ENCODE data around the gene SFMBT1. TPM values are rescaled to one million over a fixed set of nuclear protein-coding genes. Genes with fewer than 3 reads are reported as not detected.

SFMBT1 gene
- 10 to 100 TPM; 20.0 to 25.5 TPM for total RNA-seq

DNA sequence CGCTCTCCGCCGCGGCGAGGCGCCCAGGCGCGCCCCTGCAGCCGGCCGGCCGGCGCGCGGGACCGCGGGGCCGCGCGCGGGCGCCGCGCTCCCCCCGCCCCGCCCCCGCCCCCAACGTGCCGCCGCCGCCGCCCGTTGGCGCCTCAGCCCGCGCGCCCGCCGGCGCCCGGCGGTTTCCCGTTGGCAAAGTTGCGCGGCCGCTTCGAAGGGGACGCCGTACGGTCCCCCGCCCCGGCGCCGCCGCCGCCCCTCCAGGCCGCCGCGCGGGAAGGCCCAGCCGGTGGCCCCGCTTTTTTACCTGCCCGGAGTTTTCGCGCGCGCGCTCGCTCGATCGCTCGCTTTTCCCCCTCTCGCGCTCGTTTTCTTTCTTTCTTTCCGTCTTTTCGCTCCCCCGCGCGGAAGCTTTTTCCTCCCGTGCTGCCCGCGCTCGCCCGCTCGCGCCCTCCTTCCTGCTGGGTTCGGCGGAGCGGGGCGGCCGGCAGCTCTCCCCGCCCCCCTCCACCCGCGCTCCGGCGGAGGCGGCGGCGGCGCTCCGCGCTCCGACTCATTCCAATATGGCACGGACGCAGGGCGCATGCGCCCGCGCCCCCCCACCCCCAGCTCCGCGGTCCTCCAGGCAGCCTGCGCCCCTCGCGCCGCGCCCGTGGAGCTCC lies at the start of gene SFMBT1:
Gene SFMBT1, minus strand, starts transcription at position 556 of the 653 bp plus-strand sequence. CDS start 76,945 bp downstream, outside the sequence.
- no peaks in the 10 kb centered on the region for H3K9me3 Mint-ChIP-seq
- H3K4me1 Mint-ChIP-seq (ENCODE audit: low read depth in 2 of 2): peaks cover 18 to 33% of the 10 kb centered on the region in 2 donors
- H3K36me3 Mint-ChIP-seq: no peaks in the 10 kb centered on the region
- peak within 1 kb of the TSS; percentile 88 to 91 for H3K27ac Mint-ChIP-seq
- no peaks in the 10 kb centered on the region for H3K27me3 Mint-ChIP-seq
- peak within 1 kb of the TSS; percentile 94 for H3K4me3 Mint-ChIP-seq
- DNase-seq (ENCODE audit: low spot score) (peak; percentile 72), ATAC-seq (peak; percentile 77 to 83)

DNA sequence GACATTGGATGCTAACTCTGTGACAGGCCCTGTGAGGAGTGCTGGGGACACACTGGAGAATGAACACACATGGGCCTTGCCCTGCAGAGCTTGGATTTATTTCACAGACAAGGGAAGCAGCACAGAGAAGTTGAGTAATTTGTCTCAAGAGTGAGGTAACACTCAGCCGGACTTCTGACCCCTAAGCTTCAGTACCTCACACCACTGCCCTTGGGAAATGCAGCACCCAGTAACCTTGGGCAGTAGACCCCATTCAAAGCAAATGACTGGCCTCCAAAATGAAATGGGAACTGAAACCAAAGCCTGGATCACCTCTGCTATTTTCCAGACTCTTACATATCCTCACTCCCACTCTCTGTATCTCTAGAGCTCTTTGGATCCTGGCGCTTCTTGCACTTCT lies 47.1 kb upstream of the SFMBT1 start:
- Mint-ChIP-seq H3K36me3 (no peaks in the 10 kb centered on the region), H3K4me1 (ENCODE audit: low read depth in 2 of 2) (no peaks in the 10 kb centered on the region), H3K27ac (no peak overlapping the region), H3K9me3 (no peaks in the 10 kb centered on the region), H3K27me3 (no peaks in the 10 kb centered on the region), H3K4me3 (no peak overlapping the region)
- ATAC-seq: no peak
- no peak for DNase-seq (ENCODE audit: low spot score)

DNA sequence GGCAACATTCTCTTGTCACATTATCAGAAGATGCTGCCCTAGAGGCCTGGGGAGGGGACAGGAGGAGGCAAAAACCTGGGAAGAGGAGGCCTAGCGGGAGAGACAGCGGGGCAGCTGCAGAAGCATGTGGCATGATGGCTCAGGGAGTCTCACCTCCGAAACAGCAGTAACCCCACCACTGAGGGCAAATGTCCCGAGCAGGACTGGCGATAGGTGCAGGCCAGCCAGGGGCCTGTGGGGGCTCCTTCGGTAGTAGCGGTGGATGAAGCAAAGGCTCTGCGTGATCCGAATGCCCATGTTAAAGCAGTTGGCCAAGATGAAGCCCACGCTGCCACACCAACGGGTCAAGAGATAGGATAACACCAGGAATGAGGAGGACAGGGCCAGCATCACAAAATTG lies 46.3 kb upstream of the SFMBT1 start:
- Mint-ChIP-seq H3K36me3 (no peaks in the 10 kb centered on the region), H3K9me3 (no peaks in the 10 kb centered on the region), H3K27ac (no peak overlapping the region), H3K27me3 (no peaks in the 10 kb centered on the region), H3K4me1 (ENCODE audit: low read depth in 2 of 2) (no peaks in the 10 kb centered on the region), H3K4me3 (no peak overlapping the region)
- no peak for ATAC-seq
- no peak for DNase-seq (ENCODE audit: low spot score)

DNA sequence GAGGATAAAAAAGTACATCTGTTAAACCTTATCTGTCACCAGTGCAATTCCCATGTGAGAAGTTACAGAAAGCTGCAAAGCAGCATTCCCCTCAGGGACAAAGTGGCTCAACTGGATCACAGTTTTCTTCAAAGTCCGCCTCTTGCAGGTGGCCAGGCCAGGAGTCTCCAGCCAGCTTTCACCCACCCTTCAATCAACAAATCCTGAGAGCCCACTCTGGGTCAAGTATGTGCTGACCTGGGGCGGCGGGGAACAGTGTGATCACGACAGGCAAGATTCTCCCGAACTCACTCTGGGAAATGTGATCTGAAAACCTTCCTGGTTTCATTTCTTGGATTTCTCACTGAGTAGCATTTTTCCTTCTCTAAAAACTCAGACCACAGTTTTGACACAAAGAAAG lies 45.1 kb upstream of the SFMBT1 start:
- H3K4me3 Mint-ChIP-seq: no peak overlapping the region
- DNase-seq (ENCODE audit: low spot score) (no peak), ATAC-seq (no peak)
- H3K27me3 Mint-ChIP-seq: no peaks in the 10 kb centered on the region
- H3K27ac Mint-ChIP-seq: no peak overlapping the region
- H3K4me1 Mint-ChIP-seq (ENCODE audit: low read depth in 2 of 2): no peaks in the 10 kb centered on the region
- no peaks in the 10 kb centered on the region for H3K36me3 Mint-ChIP-seq
- H3K9me3 Mint-ChIP-seq: no peaks in the 10 kb centered on the region

GRCh38 chr3:53089511-53089910 lies 43.6 kb upstream of the SFMBT1 start:
- no peaks in the 10 kb centered on the region for H3K4me1 Mint-ChIP-seq (ENCODE audit: low read depth in 2 of 2)
- DNase-seq (ENCODE audit: low spot score) (no peak), ATAC-seq (no peak)
- no peaks in the 10 kb centered on the region for H3K36me3 Mint-ChIP-seq
- H3K4me3 Mint-ChIP-seq: no peak overlapping the region
- no peaks in the 10 kb centered on the region for H3K9me3 Mint-ChIP-seq
- H3K27ac Mint-ChIP-seq: no peak overlapping the region
- no peaks in the 10 kb centered on the region for H3K27me3 Mint-ChIP-seq

- ATAC-seq: no peak
- Mint-ChIP-seq H3K4me1 (ENCODE audit: low read depth in 2 of 2) (no peaks in the 10 kb centered on the region), H3K9me3 (no peaks in the 10 kb centered on the region), H3K27ac (no peak overlapping the region), H3K36me3 (no peaks in the 10 kb centered on the region), H3K4me3 (no peak overlapping the region), H3K27me3 (no peaks in the 10 kb centered on the region)
- no peak for DNase-seq (ENCODE audit: low spot score)
Measured at GRCh38 chr3:53085476-53085875, 39.6 kb upstream of the SFMBT1 start.

DNA sequence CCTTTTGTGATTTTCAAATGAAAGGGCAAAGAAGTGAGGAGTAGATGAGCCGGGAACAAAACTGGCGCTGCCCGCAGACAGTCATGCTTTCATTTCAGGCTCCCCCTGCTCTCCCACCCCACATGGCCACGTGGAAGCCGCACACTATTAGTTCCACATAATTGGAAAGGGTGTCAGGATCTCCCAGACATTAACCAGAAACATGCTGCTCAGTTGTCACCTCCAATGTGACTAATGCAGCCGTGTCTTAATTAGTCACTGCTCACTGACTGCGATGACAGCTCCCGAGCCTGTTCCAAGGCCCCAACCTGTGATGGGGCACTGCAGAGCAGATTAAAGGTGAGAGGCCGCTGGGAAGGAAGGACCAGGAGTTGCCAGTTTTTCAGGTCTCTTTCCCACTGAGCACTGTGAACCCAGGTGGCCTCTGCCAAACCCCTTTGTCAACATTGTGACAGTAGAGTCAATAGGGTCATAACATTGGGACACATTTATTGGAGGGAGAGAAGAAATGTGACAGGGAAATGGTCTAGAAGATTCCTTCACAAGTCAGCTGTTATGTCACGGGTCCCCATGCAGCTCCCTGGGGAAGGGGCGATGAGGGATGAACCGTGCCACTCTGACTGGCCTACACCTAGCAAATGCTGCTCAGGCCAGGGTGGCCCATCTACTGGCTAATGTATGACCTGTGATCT lies 38.6 kb upstream of the SFMBT1 start:
- H3K27ac Mint-ChIP-seq: no peak overlapping the region
- no peak overlapping the region for H3K4me3 Mint-ChIP-seq
- no peaks in the 10 kb centered on the region for H3K36me3 Mint-ChIP-seq
- no peaks in the 10 kb centered on the region for H3K4me1 Mint-ChIP-seq (ENCODE audit: low read depth in 2 of 2)
- ATAC-seq (peak in 1 of 2 donors; percentile 41), DNase-seq (ENCODE audit: low spot score) (no peak)
- no peaks in the 10 kb centered on the region for H3K9me3 Mint-ChIP-seq
- no peaks in the 10 kb centered on the region for H3K27me3 Mint-ChIP-seq

DNA sequence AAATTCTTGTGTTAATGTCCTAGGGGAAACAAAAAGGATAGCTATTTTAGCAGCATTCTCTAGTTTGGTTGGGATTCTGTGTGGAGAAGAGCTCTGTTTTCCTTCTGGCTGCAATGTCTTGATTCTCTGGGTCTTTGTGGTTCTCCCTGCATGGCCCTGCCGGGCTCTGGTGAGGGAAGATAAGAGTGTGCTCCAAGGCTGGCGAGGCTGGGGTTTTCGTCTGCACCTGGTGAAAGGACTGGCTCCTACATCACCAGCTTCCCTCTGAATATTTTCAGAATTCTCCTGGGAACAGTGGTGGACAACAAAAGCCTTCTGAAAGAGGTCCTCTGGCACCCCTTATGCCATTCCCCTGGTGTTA lies 38.1 kb upstream of the SFMBT1 start:
- H3K27me3 Mint-ChIP-seq: no peaks in the 10 kb centered on the region
- no peak for DNase-seq (ENCODE audit: low spot score)
- H3K36me3 Mint-ChIP-seq: no peaks in the 10 kb centered on the region
- H3K4me1 Mint-ChIP-seq (ENCODE audit: low read depth in 2 of 2): no peaks in the 10 kb centered on the region
- no peaks in the 10 kb centered on the region for H3K9me3 Mint-ChIP-seq
- ATAC-seq: no peak
- H3K4me3 Mint-ChIP-seq: no peak overlapping the region
- no peak overlapping the region for H3K27ac Mint-ChIP-seq

DNA sequence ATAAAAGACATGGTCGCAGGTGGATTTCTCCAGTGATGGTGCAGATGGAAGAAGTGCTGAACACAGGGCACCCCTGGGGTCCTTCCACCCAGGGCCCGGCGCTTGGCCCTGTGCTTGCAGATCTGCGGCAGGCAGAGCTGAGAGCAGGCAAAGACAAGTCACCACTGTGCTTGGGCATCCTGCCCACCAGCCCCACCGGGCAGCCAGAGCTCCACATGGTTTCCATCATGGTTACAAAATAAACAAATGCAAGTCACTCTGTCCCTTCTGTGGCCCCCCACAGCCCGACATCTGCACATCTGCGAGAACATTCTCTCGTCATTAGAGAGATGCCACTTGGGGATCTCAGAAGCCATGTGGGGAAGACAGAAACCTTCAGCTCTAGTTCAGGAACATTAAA lies 37.6 kb upstream of the SFMBT1 start:
- Mint-ChIP-seq H3K36me3 (no peaks in the 10 kb centered on the region), H3K9me3 (no peaks in the 10 kb centered on the region), H3K4me3 (no peak overlapping the region), H3K27ac (no peak overlapping the region), H3K27me3 (no peaks in the 10 kb centered on the region), H3K4me1 (ENCODE audit: low read depth in 2 of 2) (no peaks in the 10 kb centered on the region)
- ATAC-seq (no peak), DNase-seq (ENCODE audit: low spot score) (no peak)

GRCh38 chr3:53082736-53083135 lies 36.9 kb upstream of the SFMBT1 start:
- Mint-ChIP-seq H3K27me3 (no peaks in the 10 kb centered on the region), H3K9me3 (no peaks in the 10 kb centered on the region), H3K4me3 (no peak overlapping the region), H3K4me1 (ENCODE audit: low read depth in 2 of 2) (no peaks in the 10 kb centered on the region), H3K36me3 (no peaks in the 10 kb centered on the region), H3K27ac (no peak overlapping the region)
- ATAC-seq (no peak), DNase-seq (ENCODE audit: low spot score) (no peak)

- no peaks in the 10 kb centered on the region for H3K9me3 Mint-ChIP-seq
- H3K4me1 Mint-ChIP-seq (ENCODE audit: low read depth in 2 of 2): no peaks in the 10 kb centered on the region
- no peak overlapping the region for H3K4me3 Mint-ChIP-seq
- H3K27ac Mint-ChIP-seq: no peak overlapping the region
- ATAC-seq: no peak
- DNase-seq (ENCODE audit: low spot score): no peak
- no peaks in the 10 kb centered on the region for H3K36me3 Mint-ChIP-seq
- H3K27me3 Mint-ChIP-seq: no peaks in the 10 kb centered on the region
Measured at GRCh38 chr3:53081318-53081717, 35.4 kb upstream of the SFMBT1 start.

DNA sequence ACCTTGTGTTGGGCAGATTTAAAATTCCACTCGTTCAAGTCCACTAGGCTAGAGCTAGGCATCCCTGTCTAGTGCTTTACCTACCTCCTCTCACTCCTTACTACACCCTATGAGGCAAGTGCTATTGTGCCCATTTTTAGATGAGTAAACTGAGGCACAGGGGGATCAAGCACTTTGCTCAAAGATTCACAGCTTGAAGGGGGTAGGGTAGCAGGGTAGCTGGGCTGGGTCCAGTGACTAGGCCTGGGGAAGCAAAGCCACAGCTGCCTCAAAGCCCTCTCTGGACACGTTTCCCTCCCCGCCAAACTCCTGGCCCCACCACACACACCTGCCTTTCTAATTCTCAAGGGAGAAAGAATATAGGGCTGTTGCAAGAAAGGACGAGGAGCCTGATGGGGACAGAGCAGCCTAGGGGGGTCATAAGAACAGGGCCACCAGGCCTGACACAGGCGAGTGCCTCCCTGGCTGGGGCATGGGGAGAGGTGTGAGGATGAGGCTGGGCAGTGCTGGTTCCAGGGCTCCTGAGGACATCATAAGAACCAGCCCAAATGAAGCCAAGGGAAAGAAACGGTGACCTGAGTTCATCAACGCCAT lies 34.8 kb upstream of the SFMBT1 start:
- H3K9me3 Mint-ChIP-seq: no peaks in the 10 kb centered on the region
- no peaks in the 10 kb centered on the region for H3K36me3 Mint-ChIP-seq
- no peak overlapping the region for H3K4me3 Mint-ChIP-seq
- no peak overlapping the region for H3K27ac Mint-ChIP-seq
- H3K27me3 Mint-ChIP-seq: no peaks in the 10 kb centered on the region
- no peak for DNase-seq (ENCODE audit: low spot score)
- H3K4me1 Mint-ChIP-seq (ENCODE audit: low read depth in 2 of 2): no peaks in the 10 kb centered on the region
- ATAC-seq: no peak

DNA sequence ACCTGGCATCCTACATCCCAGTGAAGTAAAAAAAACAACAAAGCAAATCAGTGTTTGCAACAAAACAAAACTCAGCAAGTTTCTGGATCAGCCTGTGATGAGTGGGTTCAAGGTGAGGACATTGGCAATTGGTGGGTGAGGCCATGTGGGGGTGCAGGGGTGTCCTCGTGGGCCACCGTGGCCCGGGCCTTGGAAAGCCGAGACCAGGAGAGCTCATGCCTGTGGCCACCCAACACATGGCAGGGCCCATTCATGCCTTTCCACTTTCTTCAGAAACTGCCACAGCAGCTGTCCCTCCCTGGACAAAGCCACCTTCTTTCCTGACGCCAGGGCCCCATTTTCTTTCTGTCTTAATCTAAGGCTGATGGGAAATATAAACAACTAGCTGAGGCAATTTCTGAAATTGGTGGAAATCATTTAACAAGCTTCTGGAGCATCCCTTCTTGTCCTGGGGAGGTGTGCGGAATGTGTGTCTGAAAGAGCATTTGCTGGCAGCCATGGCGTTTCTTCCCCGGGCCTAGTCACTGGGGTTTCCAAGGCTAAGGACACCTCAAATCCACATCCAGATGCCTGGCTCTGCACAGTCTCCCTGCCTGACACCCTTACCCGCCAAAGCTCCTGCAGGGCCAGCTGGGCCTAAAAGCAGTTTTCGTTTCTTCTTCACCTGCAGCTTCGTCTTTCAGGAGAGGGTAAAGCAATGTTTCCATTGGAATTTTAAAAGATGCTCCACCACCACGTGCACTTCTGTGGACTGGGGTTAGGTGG lies 34.1 kb upstream of the SFMBT1 start:
- no peak for DNase-seq (ENCODE audit: low spot score)
- ATAC-seq: no peak
- Mint-ChIP-seq H3K9me3 (no peaks in the 10 kb centered on the region), H3K4me1 (ENCODE audit: low read depth in 2 of 2) (no peaks in the 10 kb centered on the region), H3K36me3 (no peaks in the 10 kb centered on the region), H3K27ac (no peak overlapping the region), H3K27me3 (no peaks in the 10 kb centered on the region), H3K4me3 (no peak overlapping the region)

DNA sequence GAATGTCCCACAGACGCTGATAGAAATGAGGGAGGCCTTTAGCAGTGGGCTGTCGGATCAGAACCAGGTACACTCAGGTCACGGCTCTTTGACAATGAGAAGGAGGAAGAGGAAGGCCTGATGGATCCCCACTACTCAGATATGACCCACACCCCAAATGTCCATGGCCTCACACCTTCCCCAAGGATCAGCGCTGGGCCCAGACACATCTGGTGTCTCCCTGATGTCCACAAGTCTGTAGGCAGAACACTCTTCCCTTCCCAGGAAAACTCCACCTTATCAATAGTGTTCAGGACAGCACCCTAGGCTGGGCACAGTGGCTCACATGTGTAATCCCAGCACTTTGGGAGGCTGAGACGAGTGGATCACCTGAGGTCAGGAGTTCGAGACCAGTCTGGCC lies 33.3 kb upstream of the SFMBT1 start:
- H3K27me3 Mint-ChIP-seq: no peaks in the 10 kb centered on the region
- H3K4me1 Mint-ChIP-seq (ENCODE audit: low read depth in 2 of 2): peaks cover 0 to 3% of the 10 kb centered on the region in 2 donors
- no peak for DNase-seq (ENCODE audit: low spot score)
- no peak for ATAC-seq
- H3K9me3 Mint-ChIP-seq: no peaks in the 10 kb centered on the region
- no peak overlapping the region for H3K27ac Mint-ChIP-seq
- H3K36me3 Mint-ChIP-seq: no peaks in the 10 kb centered on the region
- H3K4me3 Mint-ChIP-seq: no peak overlapping the region
